Mesodermal cell (in vitro differentiated cells): ENCODE measurements around the gene BCL11A.

ENCODE experiments used
- H3K27ac ChIP-seq: 2 replicates; pipeline ENCODE4 v1.7.0; 2013; ENCODE audit warnings: mild to moderate bottlenecking, low read depth, low read length, moderate library complexity; ENCODE audit not compliant: severe bottlenecking
- H3K36me3 ChIP-seq: 2 replicates; pipeline ENCODE4 v1.7.1; 2013; ENCODE audit warnings: mild to moderate bottlenecking, low read length, moderate library complexity; ENCODE audit not compliant: control insufficient read depth, insufficient read depth
- H3K4me1 ChIP-seq: one replicate; pipeline ENCODE4 v1.7.1; 2013; ENCODE audit warnings: mild to moderate bottlenecking, low read length; ENCODE audit not compliant: insufficient read depth, control insufficient read depth, poor library complexity, severe bottlenecking
- H3K4me3 ChIP-seq: 2 replicates; pipeline ENCODE4 v1.7.0; 2013; ENCODE audit warnings: low read length, control low read depth, mild to moderate bottlenecking; ENCODE audit not compliant: insufficient read depth, poor library complexity, severe bottlenecking; ENCODE audit errors: extremely low read depth
- H3K9me3 ChIP-seq: 2 replicates; pipeline ENCODE4 v1.7.1; 2013; ENCODE audit warnings: mild to moderate bottlenecking, low read length, moderate library complexity; ENCODE audit not compliant: control insufficient read depth
- WGBS, 2 experiments: methylation state at CpG; one replicate each; pipeline ENCODE4 v1.1.5; 2013; ENCODE audit warnings: missing lambda C conversion rate in 2 of 2; ENCODE audit not compliant: insufficient coverage in 2 of 2; 5-methylcytosine and 5-hydroxymethylcytosine counted together

BCL11A gene

DNA sequence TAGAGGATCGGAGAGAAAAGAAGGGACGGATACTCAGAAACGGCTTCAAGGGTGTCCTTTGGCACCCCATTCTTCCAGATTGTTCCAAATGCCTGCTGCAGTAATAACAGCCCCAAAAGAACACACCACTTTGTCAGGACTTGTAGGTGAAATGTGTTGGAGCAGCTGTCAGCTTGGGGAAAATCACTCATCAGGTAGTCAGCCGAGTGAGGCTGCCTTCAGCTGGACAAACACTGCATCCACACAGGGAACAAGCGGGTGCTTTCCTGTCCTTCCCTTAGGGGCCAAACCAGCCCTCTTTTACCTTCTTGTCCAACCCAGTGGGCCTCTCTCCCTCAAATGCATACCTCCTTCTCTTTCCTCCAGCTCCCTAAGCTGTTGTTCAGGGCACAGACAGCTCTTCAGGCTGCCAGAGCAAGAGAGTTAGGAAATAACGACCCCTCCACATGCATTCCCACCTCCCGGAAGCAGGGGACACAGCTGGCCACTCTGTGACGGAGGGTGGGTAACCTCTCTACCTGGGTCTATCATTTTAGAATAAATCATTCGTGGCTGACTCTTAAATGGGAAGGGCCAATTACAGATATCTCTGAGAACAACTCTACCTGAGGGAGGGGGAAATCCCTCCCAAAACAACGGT is 48.1 kb downstream of the BCL11A start:
- peaks cover 4% of the 10 kb centered on the region for H3K36me3 ChIP-seq

DNA sequence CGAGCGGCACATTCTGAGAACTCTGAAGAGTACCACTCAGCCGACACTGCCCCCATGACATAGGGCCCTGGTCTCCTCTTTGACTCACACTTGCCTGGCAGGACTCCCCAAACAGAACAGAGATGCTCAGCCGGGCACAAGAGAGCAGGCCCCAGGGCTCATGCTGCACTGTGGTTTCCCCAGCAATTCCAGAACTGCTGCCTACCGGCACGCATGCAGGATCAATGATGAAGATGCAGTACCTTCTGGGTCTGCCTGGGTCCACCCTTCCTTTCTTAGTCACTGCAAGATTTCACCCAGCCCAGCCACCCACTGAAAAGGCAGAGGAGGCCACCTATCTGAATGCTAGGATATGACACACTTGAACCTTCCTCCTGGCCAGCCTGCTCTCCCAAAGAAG is 49.4 kb downstream of the BCL11A start:
- WGBS, 2 experiments = 96 to 100% methylated on average over 4 to 5 of the region's 6 CpGs
- peaks cover 4% of the 10 kb centered on the region for H3K36me3 ChIP-seq

More for the DNA sequence above, 48.1 kb downstream of the BCL11A start:
- no peak overlapping the region for H3K27ac ChIP-seq
- peaks cover 11% of the 10 kb centered on the region for H3K4me1 ChIP-seq
- no peak overlapping the region for H3K4me3 ChIP-seq
- no peaks in the 10 kb centered on the region for H3K9me3 ChIP-seq
- 90 to 96% methylated on average over 5 to 6 of the region's 10 CpGs for WGBS, 2 experiments

DNA sequence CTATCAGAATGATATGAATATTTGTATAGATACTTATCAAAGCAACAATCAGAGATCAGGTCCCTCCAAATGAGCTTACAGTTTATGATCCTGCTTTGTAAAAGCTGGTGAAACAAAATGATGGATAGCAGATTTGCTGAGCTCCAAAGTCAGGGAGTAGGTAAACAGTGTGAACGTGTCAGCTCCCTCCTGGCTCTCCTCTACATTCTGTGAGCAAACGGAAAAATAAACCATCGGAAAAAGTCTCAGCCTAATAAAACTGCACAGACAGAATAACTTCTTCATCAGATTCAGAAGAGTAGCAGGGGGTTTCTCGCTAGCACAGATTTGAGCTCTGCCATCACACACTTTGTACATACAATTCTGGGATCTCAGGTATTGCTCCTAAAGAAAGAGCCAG is 51.3 kb downstream of the BCL11A start:
- Histone ChIP-seq H3K4me1 (no peaks in the 10 kb centered on the region), H3K27ac (no peak overlapping the region), H3K36me3 (peaks cover 4% of the 10 kb centered on the region), H3K4me3 (no peak overlapping the region), H3K9me3 (no peaks in the 10 kb centered on the region)
- 77 to 100% methylated on average over 2 to 3 of the region's 4 CpGs for WGBS, 2 experiments

More for the DNA sequence above, 49.4 kb downstream of the BCL11A start:
- H3K4me3 ChIP-seq = no peak overlapping the region
- H3K4me1 ChIP-seq = peaks cover 11% of the 10 kb centered on the region
- H3K27ac ChIP-seq = no peak overlapping the region
- H3K9me3 ChIP-seq = no peaks in the 10 kb centered on the region

DNA sequence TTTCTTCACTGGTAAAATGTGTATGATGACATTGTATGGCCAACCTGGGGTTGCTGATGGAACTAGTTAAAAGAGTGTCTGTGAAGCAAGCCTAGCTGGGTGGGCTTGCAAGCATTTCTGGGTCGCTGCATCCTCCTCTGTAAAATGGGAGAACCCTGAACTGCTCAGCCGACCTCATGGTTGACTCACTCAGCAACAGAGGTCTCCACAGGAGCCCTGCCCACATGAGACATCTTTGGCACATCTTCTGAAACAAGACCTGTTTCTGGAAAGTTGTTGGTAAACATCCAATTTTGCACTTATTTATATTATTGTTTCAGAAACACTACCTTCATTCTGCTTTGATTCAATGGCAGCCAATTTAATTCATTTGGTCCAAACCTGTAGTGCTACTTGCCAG is 52.6 kb downstream of the BCL11A start:
- Histone ChIP-seq H3K4me1 (no peaks in the 10 kb centered on the region), H3K27ac (no peak overlapping the region), H3K9me3 (no peaks in the 10 kb centered on the region), H3K36me3 (peaks cover 4% of the 10 kb centered on the region), H3K4me3 (no peak overlapping the region)
- 85 to 100% methylated on average over 2 of the region's 2 CpGs for WGBS, 2 experiments

DNA sequence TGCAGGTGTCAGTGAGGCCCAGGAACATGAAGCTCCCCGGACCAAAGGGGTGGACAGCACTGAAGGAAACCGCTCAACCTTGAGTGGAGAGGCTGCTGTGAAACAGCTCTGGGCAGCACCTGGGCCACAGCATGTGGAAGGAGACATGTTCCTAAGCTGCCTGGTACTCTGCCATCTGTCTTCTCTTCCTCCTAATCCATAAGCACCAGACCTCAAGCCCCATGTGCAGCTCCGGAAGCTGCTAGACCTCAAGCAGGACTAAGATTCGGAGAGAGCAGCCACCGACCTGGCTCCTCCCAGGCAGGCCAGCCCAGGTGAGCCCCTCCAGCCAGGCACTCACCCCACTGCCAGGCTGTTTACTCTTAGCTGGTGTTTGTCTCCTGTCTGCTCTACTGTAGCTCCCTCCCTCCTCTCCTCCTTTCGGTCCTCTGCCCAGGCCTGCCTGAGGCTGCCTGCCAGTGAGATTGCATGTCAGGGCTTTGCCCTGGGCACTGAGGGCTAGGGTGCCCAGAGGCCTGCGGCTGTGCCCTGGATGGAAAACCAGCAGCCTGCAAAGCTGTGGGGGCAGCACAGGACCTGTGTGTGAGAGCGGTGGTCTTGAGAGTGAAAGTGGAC is 53.7 kb downstream of the BCL11A start:
- WGBS, 2 experiments = 88 to 94% methylated on average over 7 of the region's 8 CpGs
- no peak overlapping the region for H3K27ac ChIP-seq
- H3K4me1 ChIP-seq = no peaks in the 10 kb centered on the region
- no peaks in the 10 kb centered on the region for H3K9me3 ChIP-seq
- peaks cover 4% of the 10 kb centered on the region for H3K36me3 ChIP-seq
- H3K4me3 ChIP-seq = no peak overlapping the region

DNA sequence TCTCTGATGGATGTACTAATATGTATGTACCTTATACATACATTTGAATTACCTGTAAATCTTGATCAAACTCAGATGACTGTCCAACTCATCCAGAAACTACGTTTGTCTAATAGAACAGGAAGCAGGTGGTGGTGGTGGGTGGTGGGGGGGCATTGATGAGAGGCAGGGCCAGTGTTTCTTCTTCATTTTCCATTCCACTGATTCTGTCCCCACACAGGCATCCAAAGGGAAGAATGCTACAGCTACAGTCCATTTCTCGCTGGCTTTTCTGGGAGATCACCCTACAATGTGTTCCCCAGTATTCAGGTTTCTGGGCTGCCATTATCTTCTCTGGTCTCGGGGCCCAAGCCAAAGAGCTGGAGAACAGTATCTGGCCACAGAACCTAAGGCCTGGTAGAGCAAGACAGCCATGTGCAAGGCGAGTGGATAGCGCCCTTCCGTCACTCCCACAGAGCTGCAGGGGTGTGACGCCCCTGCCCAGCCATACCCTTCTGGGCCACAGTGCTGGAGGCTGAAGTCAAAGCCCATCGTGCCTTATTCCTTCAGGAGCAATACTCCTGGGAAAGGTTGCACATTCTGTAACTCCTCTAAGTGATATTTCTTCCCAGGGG is 54.5 kb downstream of the BCL11A start:
- WGBS, 2 experiments = 93 to 94% methylated on average over 6 to 7 of the region's 8 CpGs
- no peaks in the 10 kb centered on the region for H3K9me3 ChIP-seq
- no peak overlapping the region for H3K4me3 ChIP-seq
- peaks cover 4% of the 10 kb centered on the region for H3K36me3 ChIP-seq
- H3K27ac ChIP-seq = no peak overlapping the region
- no peaks in the 10 kb centered on the region for H3K4me1 ChIP-seq

DNA sequence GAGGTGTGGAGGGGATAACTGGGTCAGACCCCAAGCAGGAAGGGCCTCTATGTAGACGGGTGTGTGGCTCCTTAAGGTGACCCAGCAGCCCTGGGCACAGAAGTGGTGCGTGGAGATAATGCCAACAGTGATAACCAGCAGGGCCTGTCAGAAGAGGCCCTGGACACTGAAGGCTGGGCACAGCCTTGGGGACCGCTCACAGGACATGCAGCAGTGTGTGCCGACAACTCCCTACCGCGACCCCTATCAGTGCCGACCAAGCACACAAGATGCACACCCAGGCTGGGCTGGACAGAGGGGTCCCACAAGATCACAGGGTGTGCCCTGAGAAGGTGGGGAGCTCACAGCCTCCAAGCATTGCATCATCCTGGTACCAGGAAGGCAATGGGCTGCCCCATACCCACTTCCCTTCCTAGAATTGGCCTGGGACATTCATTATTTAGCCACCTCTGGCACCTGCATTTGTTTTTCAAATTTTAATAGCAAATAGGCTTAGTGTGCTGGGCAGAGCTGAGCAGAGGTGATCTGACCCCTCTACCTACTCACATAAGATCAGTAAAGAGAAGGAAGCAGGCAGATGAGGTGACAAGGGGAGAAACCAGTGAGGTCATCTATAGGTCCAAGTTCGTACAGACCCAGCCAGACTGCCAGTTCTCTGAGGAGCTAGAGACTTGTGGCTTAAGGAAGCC is 55.2 kb downstream of the BCL11A start:
- WGBS, 2 experiments = 93 to 94% methylated on average over 7 of the region's 8 CpGs
- no peak overlapping the region for H3K27ac ChIP-seq

DNA sequence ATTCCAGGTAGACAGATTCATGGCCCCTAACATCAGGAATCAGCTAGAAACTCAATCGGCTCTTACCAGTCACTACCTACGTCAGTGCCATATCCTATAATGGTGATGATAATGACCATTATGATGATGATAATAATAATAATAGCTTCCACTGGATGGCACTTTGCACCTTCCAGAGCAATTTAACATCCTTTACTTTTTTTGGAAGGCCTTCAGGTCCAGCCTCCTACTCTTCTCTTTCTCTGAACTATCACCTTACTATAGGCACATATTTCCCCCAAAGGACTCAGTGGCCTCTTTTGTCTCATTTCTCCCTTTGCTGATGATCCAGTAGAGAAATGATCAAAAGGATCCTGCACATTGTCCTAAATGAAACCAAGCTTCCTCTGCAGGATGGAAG is 56.0 kb downstream of the BCL11A start:
- no CpG with 5 or more reads among the region's 2 CpGs for WGBS, 2 experiments
- no peak overlapping the region for H3K27ac ChIP-seq

More for the DNA sequence above, 55.2 kb downstream of the BCL11A start:
- peaks cover 4% of the 10 kb centered on the region for H3K4me1 ChIP-seq
- no peak overlapping the region for H3K4me3 ChIP-seq
- peaks cover 4% of the 10 kb centered on the region for H3K36me3 ChIP-seq
- H3K9me3 ChIP-seq = no peaks in the 10 kb centered on the region

DNA sequence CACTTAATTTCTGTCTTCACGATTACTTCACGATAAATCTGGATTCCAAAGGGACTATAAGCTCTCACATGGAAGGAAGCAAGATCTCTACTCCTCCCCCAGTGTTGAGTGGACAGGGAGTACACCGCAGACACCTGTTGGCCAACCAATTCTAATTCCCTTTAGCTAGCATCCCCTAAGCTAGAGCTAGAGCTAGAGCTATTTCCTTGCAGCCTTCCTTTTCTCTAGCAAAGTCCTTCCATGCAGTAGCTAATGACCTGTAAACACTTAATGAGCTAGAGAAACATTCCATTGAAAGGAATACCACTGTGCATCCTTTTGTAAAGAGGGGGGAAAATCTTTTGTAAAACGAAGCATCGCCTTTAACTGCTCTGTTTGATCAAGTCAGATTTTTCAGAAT is 56.5 kb downstream of the BCL11A start:
- no peak overlapping the region for H3K4me3 ChIP-seq

More for the DNA sequence above, 56.0 kb downstream of the BCL11A start:
- Histone ChIP-seq H3K4me3 (no peak overlapping the region), H3K36me3 (peaks cover 4% of the 10 kb centered on the region), H3K9me3 (no peaks in the 10 kb centered on the region), H3K4me1 (peaks cover 4% of the 10 kb centered on the region)

DNA sequence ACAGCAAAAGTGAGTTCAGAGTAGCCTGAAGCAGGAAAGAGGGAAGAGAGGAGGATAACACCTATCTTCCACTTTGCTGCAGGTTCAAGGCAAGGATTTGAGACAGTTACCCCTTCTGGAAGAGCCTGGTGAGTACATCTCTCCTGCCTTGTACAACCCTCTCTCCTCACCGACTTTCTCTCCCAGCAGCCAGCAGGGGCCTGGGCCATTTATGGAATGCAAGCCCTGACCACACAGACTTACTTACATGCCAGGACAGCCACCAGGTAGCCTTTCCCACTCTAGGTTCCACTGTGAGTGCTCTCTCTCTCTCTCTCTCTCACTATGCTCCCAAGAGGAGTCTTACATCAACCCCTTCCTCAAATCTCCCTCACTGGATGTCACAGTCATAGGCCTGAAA is 57.0 kb downstream of the BCL11A start:
- no peaks in the 10 kb centered on the region for H3K9me3 ChIP-seq
- H3K4me1 ChIP-seq = peaks cover 4% of the 10 kb centered on the region
- H3K27ac ChIP-seq = no peak overlapping the region
- H3K4me3 ChIP-seq = no peak overlapping the region
- peaks cover 4% of the 10 kb centered on the region for H3K36me3 ChIP-seq
- 91% methylated on average over 1 of the region's 1 CpG; no CpG with 5 or more reads in 1 of the 2 experiments for WGBS, 2 experiments

More for the DNA sequence above, 56.5 kb downstream of the BCL11A start:
- WGBS, 2 experiments = 83 to 93% methylated on average over 1 to 3 of the region's 5 CpGs
- no peak overlapping the region for H3K27ac ChIP-seq
- no peaks in the 10 kb centered on the region for H3K9me3 ChIP-seq
- peaks cover 4% of the 10 kb centered on the region for H3K36me3 ChIP-seq
- H3K4me1 ChIP-seq = peaks cover 4% of the 10 kb centered on the region
